GM12878 (cell line): Measurements from ENCODE around the gene VPS33B.

ENCODE experiments used
- CTCF ChIP-seq, 3 experiments: IDR thresholded peaks in 2 of 3; conservative IDR thresholded peaks in 1 of 3; 2 replicates each; pipeline ENCODE4 v1.5.1; 2011; ENCODE audit warnings: low read depth in 3 of 3, low read length in 3 of 3, mild to moderate bottlenecking in 3 of 3, control low read depth in 2 of 3, moderate library complexity in 2 of 3, inconsistent platforms in 1 of 3, mixed read lengths in 1 of 3; ENCODE audit not compliant: control insufficient read depth in 2 of 3, insufficient read depth in 1 of 3; ENCODE audit errors: extremely low read depth in 1 of 3
- DPF2 ChIP-seq: fragments of 450-650 bp; IDR thresholded peaks from 2 replicates; pipeline ENCODE4 v1.6.1; 2017; ENCODE audit warnings: mild to moderate bottlenecking
- HDGF ChIP-seq: fragments of 450-650 bp; IDR thresholded peaks from 2 replicates; pipeline ENCODE4 v1.6.1; 2016; ENCODE audit warnings: antibody characterized with exemption
- JUND ChIP-seq: IDR thresholded peaks from 2 replicates; pipeline ENCODE4 v1.6.1; 2012; ENCODE audit warnings: low read depth, mild to moderate bottlenecking, low read length, improper control_type of control experiment, moderate library complexity
- KDM1A ChIP-seq: fragments of 200-600 bp; sonication (generic); IDR thresholded peaks from 2 replicates; pipeline ENCODE4 v1.6.1; 2016; ENCODE audit warnings: borderline replicate concordance
- NFYB ChIP-seq: IDR thresholded peaks from 2 replicates; pipeline ENCODE4 v1.6.1; 2011; ENCODE audit warnings: low read depth, mild to moderate bottlenecking, low read length, improper control_type of control experiment, moderate library complexity; ENCODE audit not compliant: insufficient read depth
- POLR2A ChIP-seq: IDR thresholded peaks from 2 replicates; pipeline ENCODE4 v1.6.1; 2011; ENCODE audit warnings: low read depth, mild to moderate bottlenecking, low read length
- POLR2AphosphoS5 ChIP-seq: IDR thresholded peaks from 2 replicates; pipeline ENCODE4 v1.6.1; 2011; ENCODE audit warnings: mild to moderate bottlenecking, low read length, inconsistent platforms
- SIN3A ChIP-seq: IDR thresholded peaks from 2 replicates; pipeline ENCODE4 v1.6.1; 2012; ENCODE audit warnings: low read depth, low read length, improper control_type of control experiment
- USF2 ChIP-seq: IDR thresholded peaks from 2 replicates; pipeline ENCODE4 v1.6.1; 2011; ENCODE audit warnings: low read depth, low read length, improper control_type of control experiment, borderline replicate concordance
- ZBTB40 ChIP-seq: fragments of 450-650 bp; IDR thresholded peaks from 2 replicates; pipeline ENCODE4 v1.6.1; 2016; ENCODE audit warnings: mild to moderate bottlenecking, moderate library complexity, borderline replicate concordance
- ZNF274 ChIP-seq: IDR thresholded peaks from one replicate; pipeline ENCODE4 v1.8.0; 2011; ENCODE audit not compliant: insufficient read length, insufficient read depth

GRCh38 chr15:90966262-90966661, 56.1 kb downstream of the VPS33B start:
- TF ChIP-seq USF2 (no peak), DPF2 (no peak), KDM1A (no peak), JUND (no peak), ZBTB40 (no peak), NFYB (no peak), CTCF (IDR thresholded peaks at IDR 0.05 in 2 of 3, conservative IDR thresholded peaks at IDR 0.05 in 1 of 3; ENCODE audit: control insufficient read depth in 2 of 3, extremely low read depth in 1 of 3, insufficient read depth in 1 of 3, low read depth in 3 of 3, low read length in 3 of 3) (no peak), ZNF274 (no peak), POLR2AphosphoS5 (no peak), POLR2A (0 out of 2 replicates have a peak, but pooled peaks have one; percentile 20), HDGF (no peak), SIN3A (no peak)
